IMR-90 (cell line): ENCODE measurements around the gene CCDC184. TPM values are rescaled to one million over a fixed set of nuclear protein-coding genes. Genes with fewer than 3 reads are reported as not detected.

Source experiments
- polyA plus RNA-seq, 3 experiments: library from polyadenylated mRNA; depleted of rRNA; stranded (reverse); fragments of >200 nt; gene quantifications; 2 replicates each; pipeline ENCODE4 v1.2.3, GENCODE V29; 2012; ENCODE audit warnings: low replicate concordance in 1 of 3
- total RNA-seq: library from RNA; depleted of rRNA; stranded (reverse); fragments of >200 nt; gene quantifications from 2 replicates; pipeline ENCODE4 v1.2.3, GENCODE V29; 2012; rRNA removed

Gene CCDC184
- total and polyA plus RNA-seq, 2 of the 4 experiments (the other 2 are of a cell fraction): 0.18 to 0.22 TPM

Other genes starting within 250 kb of the CCDC184 start
- 63.9 and 72.1 TPM in 2 replicates for gene TMEM106C, start 220.0 kb upstream of the CCDC184 start, total RNA-seq
- gene TMEM106C, start 220.0 kb upstream of the CCDC184 start, polyA plus RNA-seq (2012; rRNA removed): 66.4 and 74.6 TPM in 2 replicates
- not detected in 2 replicates for gene COL2A1, start 179.2 kb upstream of the CCDC184 start, total RNA-seq
- 0.05 TPM in 1 of 2 replicates, not detected in the other for gene COL2A1, start 179.2 kb upstream of the CCDC184 start, polyA plus RNA-seq (2012; rRNA removed)
- gene SENP1, start 77.6 kb upstream of the CCDC184 start, total RNA-seq: 22.5 and 25.3 TPM in 2 replicates
- gene SENP1, start 77.6 kb upstream of the CCDC184 start, polyA plus RNA-seq (2012; rRNA removed): 6.9 and 7.2 TPM in 2 replicates
- 77.5 and 82.6 TPM in 2 replicates for gene PFKM, start 64.3 kb upstream of the CCDC184 start, total RNA-seq
- gene PFKM, start 64.3 kb upstream of the CCDC184 start, polyA plus RNA-seq (2012; rRNA removed): 49.4 and 56.7 TPM in 2 replicates
- 20.8 and 26.7 TPM in 2 replicates for gene ASB8, start 26.1 kb upstream of the CCDC184 start, total RNA-seq
- 19.3 and 22.9 TPM in 2 replicates for gene ASB8, start 26.1 kb upstream of the CCDC184 start, polyA plus RNA-seq (2012; rRNA removed)
- not detected in 2 replicates for gene OR10AD1, start 19.6 kb downstream of the CCDC184 start, total RNA-seq
- not detected in 2 replicates for gene OR10AD1, start 19.6 kb downstream of the CCDC184 start, polyA plus RNA-seq (2012; rRNA removed)
- 3.9 and 5.2 TPM in 2 replicates for gene ZNF641, start 167.3 kb downstream of the CCDC184 start, total RNA-seq
- 2.3 and 2.5 TPM in 2 replicates for gene ZNF641, start 167.3 kb downstream of the CCDC184 start, polyA plus RNA-seq (2012; rRNA removed)